Measurements from ENCODE around the gene FBXW8.

FBXW8 gene

GRCh38 chr12:116996621-116997020 is 85.9 kb downstream of the FBXW8 start:
- peak; percentile 13 for DNase-seq

GRCh38 chr12:116999066-116999465 is 88.3 kb downstream of the FBXW8 start:
- DNase-seq, result no peak

DNA sequence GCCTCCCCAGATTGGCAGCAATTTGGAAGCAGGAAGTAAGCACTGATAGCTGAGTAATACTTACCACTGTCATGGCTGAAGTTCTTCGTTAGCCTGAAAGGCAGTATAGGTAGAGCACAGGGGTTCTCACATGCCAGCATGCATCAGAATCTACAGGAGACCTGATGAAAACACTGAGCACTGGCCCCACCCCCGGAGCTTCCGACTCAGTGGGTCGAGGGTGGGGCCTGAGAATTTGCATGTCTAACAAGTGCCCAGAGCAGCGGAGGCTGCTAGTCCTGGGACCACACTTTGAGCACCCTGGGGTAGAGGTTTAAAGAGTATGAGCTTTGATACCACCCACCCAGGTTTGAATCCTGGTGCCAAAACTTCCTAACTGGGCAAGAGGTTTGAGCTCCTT is 89.6 kb downstream of the FBXW8 start:
- no peak for DNase-seq

DNA sequence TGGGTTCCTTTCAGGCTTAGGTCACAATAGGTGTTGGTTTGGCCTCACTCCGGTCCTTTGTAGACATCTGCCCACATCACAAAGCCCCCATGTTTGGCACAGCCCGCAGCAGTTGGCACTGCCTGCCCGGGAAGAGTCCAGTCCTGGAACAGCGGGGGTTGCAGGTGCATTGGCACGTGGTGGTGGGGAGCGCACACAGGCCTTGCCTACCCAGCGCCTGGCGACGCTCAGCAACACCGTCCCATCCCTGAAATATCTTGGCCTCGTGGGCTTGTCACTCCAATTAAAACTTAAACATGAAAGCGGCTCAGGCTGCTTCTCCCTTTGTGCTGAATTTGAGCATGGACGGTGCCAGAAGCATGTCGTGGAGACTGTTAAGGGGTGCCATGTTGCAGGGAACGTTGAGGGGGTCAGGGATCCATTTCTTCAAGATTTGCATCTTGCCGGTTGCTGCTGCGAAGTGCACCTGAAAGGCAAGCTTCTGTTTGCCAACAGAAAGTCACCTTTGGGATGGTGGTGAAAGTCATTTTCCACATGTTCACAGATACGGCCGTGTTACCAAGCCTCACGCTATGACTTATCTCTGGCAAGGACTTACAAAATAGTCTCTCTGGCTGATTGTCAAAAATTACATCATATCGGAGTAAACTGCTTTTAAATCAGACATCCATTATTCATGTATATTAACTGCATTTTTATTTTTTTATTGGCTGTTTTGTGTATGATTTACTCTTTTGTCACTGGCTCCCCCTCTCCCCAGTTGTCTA is 91.5 kb downstream of the FBXW8 start:
- DNase-seq, result peak; percentile 14

GRCh38 chr12:117003883-117004404 is 93.2 kb downstream of the FBXW8 start:
- no peak for DNase-seq

DNA sequence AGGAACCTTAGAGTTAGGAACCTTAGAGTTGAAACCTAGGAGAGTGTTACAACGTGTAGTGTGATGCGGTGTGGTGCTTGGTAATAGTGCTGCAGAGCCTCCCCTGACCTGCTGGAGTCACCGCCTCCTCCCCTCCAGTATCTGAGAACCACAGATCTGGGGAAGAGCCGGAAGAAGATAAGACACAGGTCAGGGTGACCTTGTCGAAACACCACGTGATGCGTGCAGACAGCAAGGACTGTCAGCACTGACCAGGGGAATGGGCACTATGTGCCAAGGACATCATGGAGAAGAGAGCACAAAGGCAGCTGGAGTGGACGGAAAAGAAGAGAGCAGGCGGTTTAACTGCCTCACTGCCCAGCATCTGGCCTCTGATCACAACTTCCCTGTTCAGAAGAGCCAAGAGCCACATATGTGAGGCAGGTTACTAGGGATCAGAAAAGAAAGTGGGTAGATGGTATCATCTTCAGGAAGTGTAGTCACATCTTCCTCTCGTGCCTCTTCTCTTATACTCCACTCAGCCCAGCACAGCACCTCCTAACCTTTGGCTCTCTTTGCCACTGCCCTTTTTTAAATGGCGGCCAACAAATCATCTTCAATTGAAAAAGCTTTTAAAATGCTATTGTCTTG is 94.8 kb downstream of the FBXW8 start:
- no peak for DNase-seq

GRCh38 chr12:117006333-117006732 is 95.6 kb downstream of the FBXW8 start:
- no peak for DNase-seq

DNA sequence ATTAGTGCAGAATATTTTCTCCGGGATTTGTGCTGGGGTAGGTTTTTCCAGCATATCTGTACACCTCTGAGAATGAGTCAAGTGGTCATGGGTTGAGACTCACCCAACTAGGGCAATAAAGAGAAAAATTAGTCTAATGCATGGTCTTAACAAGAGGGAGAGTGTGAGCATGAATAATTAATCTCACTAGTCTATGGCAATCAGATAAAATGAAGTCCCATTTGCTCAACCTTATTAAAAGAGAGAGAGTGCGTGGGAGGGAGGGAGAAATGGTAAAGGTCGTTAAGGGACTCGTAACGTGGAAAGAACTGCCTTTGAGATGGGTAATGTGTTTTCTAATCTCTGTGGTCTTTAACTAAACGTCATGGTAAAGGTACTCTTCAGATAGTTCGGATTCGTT is 96.8 kb downstream of the FBXW8 start:
- no peak for DNase-seq

- DNase-seq, result no peak
These were observed 99.0 kb downstream of the FBXW8 start for GRCh38 chr12:117009759-117010158.

- DNase-seq, result no peak
These were observed 100.1 kb downstream of the FBXW8 start for GRCh38 chr12:117010693-117011451.

DNA sequence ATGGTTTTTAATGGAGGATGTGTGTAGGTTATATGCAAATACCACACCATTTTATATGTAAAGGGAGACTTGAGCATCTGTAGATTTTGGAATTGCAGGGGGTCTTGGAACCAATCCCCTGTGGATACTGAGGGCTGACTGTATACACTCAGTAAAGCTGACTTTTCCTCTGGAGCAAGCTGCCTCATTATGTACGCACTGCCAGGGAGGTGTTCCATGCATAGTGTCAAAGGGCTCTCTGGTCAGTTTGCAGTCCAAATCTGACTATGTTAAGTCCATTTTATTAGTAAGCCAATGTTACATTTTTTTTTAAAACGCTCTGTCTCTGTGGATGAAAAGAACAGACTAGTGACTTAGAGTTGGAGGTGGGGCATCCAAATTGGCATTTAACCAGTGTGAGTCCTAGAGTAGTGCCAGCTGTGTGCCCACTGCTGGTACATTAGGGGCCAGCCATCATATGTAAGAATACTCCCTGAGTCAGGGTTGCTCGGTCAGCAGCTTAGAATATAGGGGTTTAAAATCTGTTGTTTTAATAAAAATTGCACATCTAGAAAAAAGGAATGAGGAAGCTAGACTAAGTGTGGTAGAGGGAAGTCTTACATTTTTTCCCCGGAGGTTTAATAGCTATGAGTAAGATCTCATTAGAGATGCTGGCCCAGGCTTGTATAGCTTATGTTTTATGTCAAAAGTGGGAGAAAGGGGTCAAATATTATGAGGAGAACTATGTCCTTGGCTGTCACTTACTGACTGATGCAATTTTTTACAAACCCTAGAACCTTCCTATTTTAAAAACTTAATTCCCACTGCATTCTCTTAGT is 101.4 kb downstream of the FBXW8 start:
- DNase-seq, result peak; percentile 53

DNA sequence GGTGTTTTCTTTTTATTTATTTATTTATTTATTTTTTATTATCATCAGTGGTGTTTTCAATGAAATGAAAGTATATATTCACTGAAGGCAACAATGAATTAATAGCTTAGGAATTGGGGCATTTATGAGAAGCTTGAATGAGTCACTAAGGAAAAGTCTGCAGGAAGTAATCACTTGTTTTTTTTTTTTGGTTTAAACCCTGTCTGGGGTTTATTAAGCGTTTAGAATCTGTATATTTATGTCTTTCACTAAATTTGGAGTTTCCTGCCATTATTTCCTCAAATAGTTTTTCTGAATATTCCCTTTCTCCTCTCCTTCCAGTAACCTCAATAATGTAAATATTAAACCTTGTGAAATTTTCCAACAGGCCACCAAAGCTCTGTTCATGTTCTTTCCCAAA is 103.0 kb downstream of the FBXW8 start:
- no peak for DNase-seq

- DNase-seq, result no peak
These were observed 103.7 kb downstream of the FBXW8 start for GRCh38 chr12:117014342-117014887.

DNA sequence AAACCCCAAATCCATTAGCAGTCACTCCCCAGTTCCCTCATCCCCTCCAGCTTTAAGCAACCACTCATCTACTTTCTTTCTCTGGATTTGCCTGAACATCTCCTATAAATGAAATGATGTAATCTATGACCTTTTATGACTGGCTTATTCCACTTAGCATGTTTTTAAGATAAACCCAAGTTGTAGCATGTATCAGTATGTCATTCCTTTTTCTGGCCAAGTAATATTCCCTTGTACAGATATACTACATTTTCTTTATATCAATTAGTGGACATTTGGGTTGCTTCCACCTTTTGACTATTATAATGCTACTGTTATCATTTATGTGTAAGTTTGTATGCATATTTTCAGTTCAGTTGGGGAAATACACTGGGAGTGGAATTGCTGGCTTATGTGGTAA is 105.1 kb downstream of the FBXW8 start:
- DNase-seq, result no peak

GRCh38 chr12:117017807-117018206 is 107.1 kb downstream of the FBXW8 start:
- no peak for DNase-seq

- no peak for DNase-seq
These were observed 107.5 kb downstream of the FBXW8 start for GRCh38 chr12:117018276-117018675.

- DNase-seq, result no peak
These were observed 107.9 kb downstream of the FBXW8 start for GRCh38 chr12:117018685-117019084.

- no peak for DNase-seq
These were observed 109.1 kb downstream of the FBXW8 start for GRCh38 chr12:117019866-117020265.

DNA sequence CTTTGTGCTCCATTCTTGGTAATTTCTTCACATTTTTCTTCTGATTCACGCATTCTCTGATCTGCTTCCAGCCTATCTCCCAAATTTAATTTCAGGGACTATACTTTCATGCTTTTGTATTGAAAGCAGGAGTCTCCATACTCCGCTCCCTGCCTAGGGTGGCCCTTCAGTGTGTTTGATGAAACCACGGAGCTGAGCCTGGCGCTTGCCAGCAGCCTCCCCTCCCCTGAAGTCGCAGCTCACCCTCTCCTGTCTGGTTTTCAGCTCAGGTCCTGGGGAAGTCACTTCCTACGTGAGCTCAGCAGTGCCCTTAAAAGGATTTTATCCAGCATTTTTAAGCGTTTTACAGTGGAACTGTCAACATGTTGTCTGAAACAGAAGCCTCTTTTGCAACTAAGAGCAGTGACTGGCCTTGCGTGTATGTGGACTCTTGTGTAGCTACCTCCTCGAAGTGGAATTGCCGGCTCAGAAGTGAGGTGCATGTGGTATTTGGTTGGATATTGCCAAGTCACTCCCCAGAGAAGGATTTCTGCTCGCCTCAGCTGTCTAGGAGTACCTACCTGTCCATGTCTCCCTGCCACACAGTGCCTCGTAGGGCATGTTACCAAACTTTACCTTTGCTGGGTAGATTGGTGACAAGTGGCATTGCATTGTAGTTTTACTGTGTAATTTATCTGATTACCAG is 109.9 kb downstream of the FBXW8 start:
- no peak for DNase-seq

GRCh38 chr12:117022465-117022864 is 111.7 kb downstream of the FBXW8 start:
- no peak for DNase-seq

Measured in fibroblast of skin of abdomen (primary cell).